GM12878 (cell line): ENCODE data around the gene STAG2.
"Not testable (repeated sequence)": the region's sequence is repeated elsewhere in the genome, so short reads cannot be mapped to it uniquely, and the experiment has no call there.

ENCODE experiments used
- BACH1 ChIP-seq: fragments of 450-650 bp; IDR thresholded peaks from 2 replicates; pipeline ENCODE4 v1.6.1; 2017; ENCODE audit warnings: mild to moderate bottlenecking, borderline replicate concordance
- EP300 ChIP-seq, 2 experiments: fragments of 150-350 bp in 1 of 2; IDR thresholded peaks; 2 replicates each; pipeline ENCODE4 v1.6.1; 2011 to 2012; ENCODE audit warnings: low read depth in 2 of 2, low read length in 2 of 2, borderline replicate concordance in 1 of 2, improper control_type of control experiment in 1 of 2, inconsistent platforms in 1 of 2; ENCODE audit not compliant: control insufficient read depth in 1 of 2
- FOXM1 ChIP-seq: IDR thresholded peaks from 2 replicates; pipeline ENCODE4 v1.6.1; 2012; ENCODE audit warnings: low read depth, mild to moderate bottlenecking, inconsistent platforms, low read length, moderate library complexity
- GABPA ChIP-seq: IDR thresholded peaks from 2 replicates; pipeline ENCODE4 v1.6.1; 2014; ENCODE audit warnings: antibody characterized with exemption, low read depth, mild to moderate bottlenecking, inconsistent platforms
- MYC ChIP-seq: IDR thresholded peaks from 2 replicates; pipeline ENCODE4 v1.6.1; 2011; ENCODE audit warnings: mild to moderate bottlenecking, low read length, moderate library complexity, inconsistent platforms; ENCODE audit not compliant: insufficient read depth, insufficient replicate concordance, insufficient read length, severe bottlenecking
- NFIC ChIP-seq: IDR thresholded peaks from 2 replicates; pipeline ENCODE4 v1.6.1; 2012; ENCODE audit warnings: low read depth, mild to moderate bottlenecking, inconsistent platforms, low read length, moderate library complexity
- RAD21 ChIP-seq: IDR thresholded peaks from 2 replicates; pipeline ENCODE4 v1.6.1; 2011; ENCODE audit warnings: mild to moderate bottlenecking, low read depth, low read length, moderate library complexity; ENCODE audit not compliant: insufficient read depth
- TAF1 ChIP-seq: IDR thresholded peaks from 2 replicates; pipeline ENCODE4 v1.6.1; 2011; ENCODE audit warnings: mild to moderate bottlenecking, low read depth, low read length, borderline replicate concordance
- TCF12 ChIP-seq: IDR thresholded peaks from 2 replicates; pipeline ENCODE4 v1.6.1; 2011; ENCODE audit warnings: low read depth, mild to moderate bottlenecking, low read length
- YBX1 ChIP-seq: fragments of 450-650 bp; IDR thresholded peaks from 2 replicates; pipeline ENCODE4 v1.6.1; 2016; ENCODE audit warnings: antibody characterized with exemption
- ZZZ3 ChIP-seq: IDR thresholded peaks from 2 replicates; pipeline ENCODE4 v1.6.1; 2011; ENCODE audit warnings: low read depth; ENCODE audit not compliant: control insufficient read depth, insufficient read length
- TF ChIP-seq, protein P1 (sequence below), 3 experiments: IDR thresholded peaks in 2 of 3; conservative IDR thresholded peaks in 1 of 3; 2 replicates each; pipeline ENCODE4 v1.5.1; 2011; ENCODE audit warnings: low read depth in 3 of 3, low read length in 3 of 3, mild to moderate bottlenecking in 3 of 3, control low read depth in 2 of 3, moderate library complexity in 2 of 3, inconsistent platforms in 1 of 3, mixed read lengths in 1 of 3; ENCODE audit not compliant: control insufficient read depth in 2 of 3, insufficient read depth in 1 of 3; ENCODE audit errors: extremely low read depth in 1 of 3
- TF ChIP-seq, protein P2 (sequence below): IDR thresholded peaks from 2 replicates; pipeline ENCODE4 v1.6.1; 2011; ENCODE audit warnings: mild to moderate bottlenecking, low read depth, low read length, moderate library complexity; ENCODE audit not compliant: insufficient replicate concordance

GRCh38 chrX:124084417-124084816 lies 122.9 kb downstream of the STAG2 start:
- not testable (repeated sequence) for TF ChIP-seq ZZZ3; MYC; RAD21; TCF12; EP300 (IDR thresholded peaks at IDR 0.05; ENCODE audit: borderline replicate concordance in 1 of 2, control insufficient read depth in 1 of 2, low read depth in 2 of 2, low read length in 2 of 2); TAF1; FOXM1; GABPA; NFIC; YBX1; BACH1
- TF ChIP-seq, protein P1, sequence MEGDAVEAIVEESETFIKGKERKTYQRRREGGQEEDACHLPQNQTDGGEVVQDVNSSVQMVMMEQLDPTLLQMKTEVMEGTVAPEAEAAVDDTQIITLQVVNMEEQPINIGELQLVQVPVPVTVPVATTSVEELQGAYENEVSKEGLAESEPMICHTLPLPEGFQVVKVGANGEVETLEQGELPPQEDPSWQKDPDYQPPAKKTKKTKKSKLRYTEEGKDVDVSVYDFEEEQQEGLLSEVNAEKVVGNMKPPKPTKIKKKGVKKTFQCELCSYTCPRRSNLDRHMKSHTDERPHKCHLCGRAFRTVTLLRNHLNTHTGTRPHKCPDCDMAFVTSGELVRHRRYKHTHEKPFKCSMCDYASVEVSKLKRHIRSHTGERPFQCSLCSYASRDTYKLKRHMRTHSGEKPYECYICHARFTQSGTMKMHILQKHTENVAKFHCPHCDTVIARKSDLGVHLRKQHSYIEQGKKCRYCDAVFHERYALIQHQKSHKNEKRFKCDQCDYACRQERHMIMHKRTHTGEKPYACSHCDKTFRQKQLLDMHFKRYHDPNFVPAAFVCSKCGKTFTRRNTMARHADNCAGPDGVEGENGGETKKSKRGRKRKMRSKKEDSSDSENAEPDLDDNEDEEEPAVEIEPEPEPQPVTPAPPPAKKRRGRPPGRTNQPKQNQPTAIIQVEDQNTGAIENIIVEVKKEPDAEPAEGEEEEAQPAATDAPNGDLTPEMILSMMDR (IDR thresholded peaks at IDR 0.05 in 2 of 3, conservative IDR thresholded peaks at IDR 0.05 in 1 of 3; ENCODE audit: control insufficient read depth in 2 of 3, extremely low read depth in 1 of 3, insufficient read depth in 1 of 3, low read depth in 3 of 3, low read length in 3 of 3), result not testable (repeated sequence)
- TF ChIP-seq, protein P2, sequence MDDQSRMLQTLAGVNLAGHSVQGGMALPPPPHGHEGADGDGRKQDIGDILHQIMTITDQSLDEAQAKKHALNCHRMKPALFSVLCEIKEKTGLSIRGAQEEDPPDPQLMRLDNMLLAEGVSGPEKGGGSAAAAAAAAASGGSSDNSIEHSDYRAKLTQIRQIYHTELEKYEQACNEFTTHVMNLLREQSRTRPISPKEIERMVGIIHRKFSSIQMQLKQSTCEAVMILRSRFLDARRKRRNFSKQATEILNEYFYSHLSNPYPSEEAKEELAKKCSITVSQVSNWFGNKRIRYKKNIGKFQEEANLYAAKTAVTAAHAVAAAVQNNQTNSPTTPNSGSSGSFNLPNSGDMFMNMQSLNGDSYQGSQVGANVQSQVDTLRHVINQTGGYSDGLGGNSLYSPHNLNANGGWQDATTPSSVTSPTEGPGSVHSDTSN, result not testable (repeated sequence)
